BJ (cell line): ENCODE data around the gene CGGBP1. TPM values are rescaled to one million over a fixed set of nuclear protein-coding genes. Genes with fewer than 3 reads are reported as not detected.
"Not testable (repeated sequence)": the region's sequence is repeated elsewhere in the genome, so short reads cannot be mapped to it uniquely, and the experiment has no call there.

Experiments used
- CTCF ChIA-PET: fragments of 350-600 bp; formaldehyde crosslinking; extraction: SDS; loops from one replicate; lab custom pipeline; 2021; ENCODE audit warnings: antibody characterized with exemption, inconsistent platforms; lab: Yijun Ruan, JAX
- POLR2A ChIA-PET: fragments of 300-600 bp; sonication (Branson Sonifier 250); formaldehyde crosslinking; extraction: SDS; loops from one replicate; lab custom pipeline; 2021; ENCODE audit warnings: antibody characterized with exemption; lab: Charles Lee
- DNase-seq: peaks from one replicate; pipeline ENCODE4 v3.0.0-alpha.2; 2011; ENCODE audit warnings: low read depth
- H3K27me3 ChIP-seq: 2 replicates; pipeline ENCODE4 v1.6.0; 2011; ENCODE audit warnings: low read length; ENCODE audit not compliant: control insufficient read depth, insufficient read depth
- H3K36me3 ChIP-seq: 2 replicates; pipeline ENCODE4 v1.5.1; 2011; ENCODE audit warnings: low read length; ENCODE audit not compliant: control insufficient read depth, insufficient read depth
- H3K4me3 ChIP-seq: 2 replicates; pipeline ENCODE4 v1.5.1; 2011; ENCODE audit warnings: low read depth, mild to moderate bottlenecking, control low read depth, low read length
- CTCF ChIP-seq: IDR thresholded peaks from 2 replicates; pipeline ENCODE4 v1.5.1; 2011; ENCODE audit warnings: low read depth, mild to moderate bottlenecking, control low read depth, inconsistent platforms, low read length, moderate library complexity; ENCODE audit not compliant: insufficient read depth
- polyA plus RNA-seq: library from polyadenylated mRNA; depleted of rRNA; stranded (reverse); fragments of >200 nt; gene quantifications from 2 replicates; pipeline ENCODE4 v1.2.3, GENCODE V29; 2011

CGGBP1 gene
- polyA plus RNA-seq, 1 experiment = 52.3 TPM

GRCh38 chr3:88019024-88019423 is 39.8 kb downstream of the CGGBP1 start:
- ChIA-PET POLR2A (no interaction called here), CTCF (interaction anchor here (0.8 to 1.0 kb wide), 2 partner anchors 9 to 11 kb away, joined by 3 read pairs; no protein-coding TSS in a partner anchor)
- no peaks in the 10 kb centered on the region for H3K27me3 ChIP-seq
- no peak overlapping the region for H3K4me3 ChIP-seq
- no peak for TF ChIP-seq CTCF
- no peak for DNase-seq
- no peaks in the 10 kb centered on the region for H3K36me3 ChIP-seq

- H3K27me3 ChIP-seq, POLR2A ChIA-PET, DNase-seq, H3K4me3 ChIP-seq, H3K36me3 ChIP-seq: not testable (repeated sequence)
- CTCF ChIA-PET = interaction anchor here (0.8 to 0.9 kb wide), 2 partner anchors 11 to 244 kb away, joined by 3 to 5 read pairs; no protein-coding TSS in a partner anchor
Measured at GRCh38 chr3:88015656-88016055, 43.1 kb downstream of the CGGBP1 start.

GRCh38 chr3:88013592-88013991 is 45.2 kb downstream of the CGGBP1 start:
- no peak for DNase-seq
- H3K4me3 ChIP-seq = no peak overlapping the region

GRCh38 chr3:88010810-88011209 is 48.0 kb downstream of the CGGBP1 start:
- ChIA-PET CTCF (interaction anchor here (0.8 to 1.0 kb wide), 3 partner anchors 10 to 239 kb away, joined by 3 read pairs; no protein-coding TSS in a partner anchor), POLR2A (no interaction called here)
- no peak for TF ChIP-seq CTCF
- Histone ChIP-seq H3K4me3 (no peak overlapping the region), H3K36me3 (no peaks in the 10 kb centered on the region), H3K27me3 (no peaks in the 10 kb centered on the region)
- DNase-seq = no peak

More at GRCh38 chr3:88013592-88013991, 45.2 kb downstream of the CGGBP1 start:
- ChIA-PET POLR2A (no interaction called here), CTCF (interaction anchor here (0.9 to 1.0 kb wide), 2 partner anchors 9 to 11 kb away, joined by 3 read pairs; no protein-coding TSS in a partner anchor)
- no peak for TF ChIP-seq CTCF
- Histone ChIP-seq H3K36me3 (no peaks in the 10 kb centered on the region), H3K27me3 (no peaks in the 10 kb centered on the region)

GRCh38 chr3:88009066-88009465 is 49.7 kb downstream of the CGGBP1 start:
- Histone ChIP-seq H3K36me3 (no peaks in the 10 kb centered on the region), H3K27me3 (no peaks in the 10 kb centered on the region), H3K4me3 (no peak overlapping the region)
- no peak for DNase-seq
- POLR2A ChIA-PET = no interaction called here
- CTCF ChIA-PET = interaction anchor here (0.9 kb wide), 2 partner anchors 23 to 711 kb away, joined by 3 read pairs; no protein-coding TSS in a partner anchor
- no peak for TF ChIP-seq CTCF

GRCh38 chr3:88005066-88005465 is 53.7 kb downstream of the CGGBP1 start:
- peak; percentile 32 for TF ChIP-seq CTCF
- CTCF ChIA-PET = interaction anchor here (0.8 to 1.9 kb wide), 4 partner anchors 9 to 233 kb away, joined by 3 to 15 read pairs (median 4); no protein-coding TSS in a partner anchor
- peak; percentile 1 for DNase-seq
- Histone ChIP-seq H3K27me3 (peaks cover 3% of the 10 kb centered on the region; the same call in 1 of the 2 replicates), H3K36me3 (no peaks in the 10 kb centered on the region), H3K4me3 (no peak overlapping the region)
- POLR2A ChIA-PET = no interaction called here
